ENCODE results near the gene SUOX.
"Not testable (repeated sequence)": the region's sequence is repeated elsewhere in the genome, so short reads cannot be mapped to it uniquely, and the experiment has no call there.

The SUOX gene

DNA sequence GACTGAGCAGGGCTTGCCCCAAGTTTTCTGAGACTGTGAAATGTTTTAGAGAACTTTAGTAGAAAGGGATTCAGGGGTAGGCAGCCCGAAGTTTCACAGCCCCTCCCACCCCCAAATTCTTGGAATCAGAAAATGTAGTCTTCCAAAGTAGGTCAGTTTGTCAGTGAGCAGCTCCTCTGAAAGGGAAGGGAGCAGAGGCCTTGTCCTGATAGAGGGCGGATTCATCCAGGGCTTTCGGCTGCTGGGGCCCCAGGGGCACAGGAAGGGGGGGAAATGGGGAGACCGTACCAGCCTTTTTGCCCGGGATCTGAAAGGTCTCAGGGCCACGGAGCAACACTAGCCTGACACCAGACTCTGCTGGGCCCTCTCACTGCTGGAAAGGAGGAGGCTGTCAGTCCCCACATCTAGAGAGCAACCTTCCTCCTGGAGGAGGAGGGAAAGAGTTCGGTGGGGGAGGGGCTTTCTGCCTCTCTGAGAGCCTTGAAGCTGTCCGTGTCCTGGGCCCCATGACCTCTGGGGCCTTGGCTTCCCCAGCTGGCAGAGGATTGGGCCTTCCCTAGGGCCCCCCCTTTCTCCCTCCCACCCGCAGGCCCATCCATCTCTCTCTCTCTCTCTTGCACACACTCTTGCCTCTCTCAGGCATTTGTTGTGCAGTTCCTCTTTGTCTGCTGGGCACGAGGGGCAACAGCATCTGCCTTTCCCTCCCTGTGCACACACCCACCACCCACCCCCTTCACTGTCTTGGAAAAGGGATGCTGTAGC, 23.5 kb downstream of the SUOX start, which contains the start of gene IKZF4:
TSS of gene IKZF4 (plus strand) at position 621 of the 762 bp plus-strand sequence. CDS start 451 bp downstream, outside the sequence.
- no peak for DNase-seq (ENCODE audit: low read depth)

DNA sequence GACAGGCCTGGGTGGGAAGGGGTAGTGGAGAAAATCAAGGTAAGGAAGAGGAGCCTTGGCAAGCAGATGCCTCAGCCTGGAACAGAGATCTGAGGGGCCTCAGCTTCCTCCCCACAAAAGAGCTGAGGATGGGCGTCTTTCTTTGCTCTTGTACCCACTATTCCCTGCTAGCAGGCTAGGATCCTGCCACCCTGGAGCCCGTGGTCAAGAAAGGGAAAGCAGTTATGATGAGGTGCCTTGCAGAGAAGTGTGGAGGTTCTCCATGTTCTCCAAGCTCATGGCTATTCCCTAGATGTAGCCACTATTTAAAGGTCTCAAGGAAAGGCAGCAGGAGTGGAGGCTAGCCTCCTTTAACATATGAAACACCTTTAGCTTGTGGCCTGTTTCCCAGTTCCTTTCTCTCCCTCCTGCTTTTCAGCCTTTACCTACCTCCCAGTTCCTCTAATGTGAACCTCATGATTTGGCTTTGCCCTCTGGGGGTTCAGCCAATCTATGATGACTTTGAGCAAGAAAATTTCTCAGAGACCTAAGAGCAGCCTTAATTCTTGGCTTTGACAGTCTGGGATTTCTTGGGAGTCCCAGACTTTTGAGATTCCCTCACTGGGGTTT, 24.9 kb downstream of the SUOX start:
- no peak for DNase-seq (ENCODE audit: low read depth)

DNA sequence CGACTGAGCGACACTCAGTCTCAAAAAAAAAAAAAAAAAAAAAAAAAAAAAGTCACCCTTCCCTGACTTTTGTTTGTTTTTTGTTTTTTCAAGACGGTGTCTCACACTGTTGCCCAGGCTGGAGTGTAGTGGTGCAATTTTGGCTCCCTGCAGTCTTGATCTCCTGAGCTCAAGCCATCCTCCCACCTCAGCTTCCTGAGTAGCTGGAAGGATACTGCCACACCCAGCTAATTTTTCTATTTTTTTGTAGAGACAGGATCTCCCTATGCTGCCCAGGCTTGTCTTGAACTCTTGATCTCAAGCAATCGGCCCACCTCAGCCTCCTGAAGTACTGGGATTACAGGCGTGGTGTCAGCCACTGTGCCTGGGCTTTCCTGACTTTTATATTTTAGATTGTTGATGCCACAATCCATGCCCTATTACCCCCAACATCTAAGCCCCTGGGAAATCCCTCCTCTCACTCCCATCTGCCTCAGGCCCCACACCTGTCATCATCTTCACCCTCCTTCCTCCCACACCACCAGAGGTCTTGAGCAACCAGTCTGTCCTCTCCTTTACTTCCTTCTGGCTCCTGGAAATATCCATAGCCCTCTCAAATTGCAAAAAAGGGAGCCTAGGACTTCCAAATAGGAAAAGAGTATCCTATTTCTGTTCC, 31.6 kb downstream of the SUOX start:
- no peak for DNase-seq (ENCODE audit: low read depth)

DNA sequence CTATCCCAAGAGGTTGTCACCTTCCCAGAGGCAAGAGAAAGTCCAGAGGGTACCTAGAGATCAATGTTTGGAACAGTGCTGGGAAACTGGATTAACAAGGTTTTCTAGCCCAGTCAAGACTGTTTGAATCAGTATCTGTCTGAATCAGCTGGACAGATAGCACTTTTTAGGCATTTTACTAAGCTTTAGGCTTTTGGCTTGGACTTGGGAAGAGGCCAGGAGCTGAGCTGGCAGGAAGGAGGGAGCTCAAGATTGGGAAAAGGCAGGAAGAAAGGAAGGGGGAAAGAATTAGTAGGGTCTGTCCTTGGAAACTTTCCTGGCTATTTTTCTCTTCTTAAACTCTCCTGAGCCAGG, 32.1 kb downstream of the SUOX start:
- no peak for DNase-seq (ENCODE audit: low read depth)

DNA sequence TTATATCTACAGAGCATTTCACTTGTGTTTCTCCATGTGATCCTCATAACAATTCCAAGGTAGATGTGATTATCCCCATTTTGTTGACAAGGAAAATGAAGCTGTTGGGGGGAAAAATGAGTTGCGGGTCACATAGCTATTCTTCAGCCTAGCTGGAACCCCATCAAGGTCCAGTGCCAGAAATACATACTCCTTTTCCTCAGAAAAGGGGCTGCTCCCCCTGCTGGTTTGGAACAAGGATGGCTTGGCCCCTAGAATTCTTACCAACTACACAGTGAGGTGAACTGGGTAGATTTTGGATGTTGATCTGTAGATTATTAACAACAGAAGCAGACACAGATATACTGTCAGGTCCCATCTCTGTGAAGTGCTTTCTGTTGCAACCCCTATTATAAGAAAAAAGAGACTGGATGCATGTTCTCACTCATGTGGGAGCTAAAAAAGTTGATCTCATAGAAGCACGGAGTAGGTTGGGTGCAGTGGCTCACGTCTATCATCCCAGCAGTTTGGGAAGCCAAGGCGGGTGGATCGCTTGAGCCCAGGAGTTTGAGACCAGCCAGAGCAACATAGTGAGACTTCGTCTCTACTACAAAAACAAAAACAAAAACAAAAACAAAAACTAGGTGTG, 32.7 kb downstream of the SUOX start:
- no peak for DNase-seq (ENCODE audit: low read depth)

DNA sequence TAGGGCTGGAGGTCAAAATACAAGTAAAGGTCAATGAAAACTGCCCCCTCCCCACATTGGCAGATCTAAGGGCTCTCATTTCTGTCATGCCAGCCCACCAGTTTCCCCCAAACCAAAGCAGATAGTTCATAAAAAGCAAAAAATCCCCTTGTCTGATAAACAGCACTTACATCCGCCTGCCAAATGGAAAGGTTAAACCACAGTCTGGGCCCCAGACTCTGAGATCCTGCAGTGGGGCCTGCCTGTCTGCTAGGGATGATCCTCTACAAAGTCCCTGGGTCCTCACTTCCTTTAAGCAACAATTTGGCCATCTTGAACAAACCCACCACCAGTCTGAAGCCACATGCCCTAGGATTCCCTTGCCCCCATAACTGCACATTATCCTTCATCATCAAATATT, 34.9 kb downstream of the SUOX start:
- DNase-seq (ENCODE audit: low read depth): no peak

DNA sequence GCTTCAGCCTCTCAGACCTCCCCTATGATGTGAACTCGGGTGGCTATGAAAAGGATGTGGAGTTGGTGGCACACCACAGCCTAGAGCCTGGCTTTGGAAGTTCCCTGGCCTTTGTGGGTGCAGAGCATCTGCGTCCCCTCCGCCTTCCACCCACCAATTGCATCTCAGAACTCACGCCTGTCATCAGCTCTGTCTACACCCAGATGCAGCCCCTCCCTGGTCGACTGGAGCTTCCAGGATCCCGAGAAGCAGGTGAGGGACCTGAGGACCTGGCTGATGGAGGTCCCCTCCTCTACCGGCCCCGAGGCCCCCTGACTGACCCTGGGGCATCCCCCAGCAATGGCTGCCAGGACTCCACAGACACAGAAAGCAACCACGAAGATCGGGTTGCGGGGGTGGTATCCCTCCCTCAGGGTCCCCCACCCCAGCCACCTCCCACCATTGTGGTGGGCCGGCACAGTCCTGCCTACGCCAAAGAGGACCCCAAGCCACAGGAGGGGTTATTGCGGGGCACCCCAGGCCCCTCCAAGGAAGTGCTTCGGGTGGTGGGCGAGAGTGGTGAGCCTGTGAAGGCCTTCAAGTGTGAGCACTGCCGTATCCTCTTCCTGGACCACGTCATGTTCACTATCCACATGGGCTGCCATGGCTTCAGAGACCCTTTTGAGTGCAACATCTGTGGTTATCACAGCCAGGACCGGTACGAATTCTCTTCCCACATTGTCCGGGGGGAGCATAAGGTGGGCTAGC, 37.7 kb downstream of the SUOX start:
- DNase-seq (ENCODE audit: low read depth): no peak

DNA sequence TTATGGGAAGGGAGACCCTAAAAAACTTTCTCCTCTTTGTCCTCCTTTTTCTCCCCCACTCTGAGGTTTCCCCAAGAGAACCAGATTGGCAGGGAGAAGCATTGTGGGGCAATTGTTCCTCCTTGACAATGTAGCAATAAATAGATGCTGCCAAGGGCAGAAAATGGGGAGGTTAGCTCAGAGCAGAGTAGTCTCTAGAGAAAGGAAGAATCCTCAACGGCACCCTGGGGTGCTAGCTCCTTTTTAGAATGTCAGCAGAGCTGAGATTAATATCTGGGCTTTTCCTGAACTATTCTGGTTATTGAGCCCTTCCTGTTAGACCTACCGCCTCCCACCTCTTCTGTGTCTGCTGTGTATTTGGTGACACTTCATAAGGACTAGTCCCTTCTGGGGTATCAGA, 40.1 kb downstream of the SUOX start:
- no peak for DNase-seq (ENCODE audit: low read depth)

DNA sequence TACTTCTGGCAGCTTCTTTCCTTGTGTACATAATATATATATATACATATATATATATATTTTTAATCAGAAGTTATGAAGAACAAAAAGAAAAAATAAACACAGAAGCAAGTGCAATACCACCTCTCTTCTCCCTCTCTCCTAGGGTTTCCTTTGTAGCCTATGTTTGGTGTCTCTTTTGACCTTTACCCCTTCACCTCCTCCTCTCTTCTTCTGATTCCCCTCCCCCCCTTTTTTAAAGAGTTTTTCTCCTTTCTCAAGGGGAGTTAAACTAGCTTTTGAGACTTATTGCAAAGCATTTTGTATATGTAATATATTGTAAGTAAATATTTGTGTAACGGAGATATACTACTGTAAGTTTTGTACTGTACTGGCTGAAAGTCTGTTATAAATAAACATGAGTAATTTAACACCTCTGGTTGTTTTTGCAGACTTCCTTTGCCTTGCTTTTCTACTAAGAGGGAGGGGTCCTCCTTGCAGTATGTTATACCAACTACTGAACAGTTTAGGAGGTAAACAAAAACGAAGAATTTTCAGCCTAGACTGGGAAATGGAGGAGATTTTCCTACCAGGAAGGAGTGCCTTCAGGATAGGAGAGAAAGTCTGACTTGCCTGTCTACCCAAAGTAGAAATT, 41.1 kb downstream of the SUOX start:
- DNase-seq (ENCODE audit: low read depth): no peak

DNA sequence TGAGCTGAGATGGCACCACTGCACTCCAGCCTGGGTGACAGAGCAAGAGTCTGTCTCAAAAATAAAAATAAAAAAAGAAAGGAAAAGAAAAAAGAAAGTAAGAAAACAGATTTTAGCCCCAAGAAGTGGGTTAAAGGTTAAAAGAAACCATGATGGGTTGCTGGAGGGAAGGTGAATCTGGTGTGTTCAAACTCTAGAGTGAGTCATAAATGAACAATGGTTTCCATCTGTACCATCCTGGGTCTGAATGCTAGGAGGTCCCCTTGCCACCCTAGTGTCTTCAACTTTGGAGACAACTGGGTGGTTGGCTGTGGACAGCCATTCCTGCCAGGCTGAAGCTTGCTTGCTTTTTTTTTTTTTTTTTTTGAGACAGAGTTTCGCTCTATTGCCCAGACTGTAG, 43.1 kb downstream of the SUOX start:
- DNase-seq (ENCODE audit: low read depth): no peak

DNA sequence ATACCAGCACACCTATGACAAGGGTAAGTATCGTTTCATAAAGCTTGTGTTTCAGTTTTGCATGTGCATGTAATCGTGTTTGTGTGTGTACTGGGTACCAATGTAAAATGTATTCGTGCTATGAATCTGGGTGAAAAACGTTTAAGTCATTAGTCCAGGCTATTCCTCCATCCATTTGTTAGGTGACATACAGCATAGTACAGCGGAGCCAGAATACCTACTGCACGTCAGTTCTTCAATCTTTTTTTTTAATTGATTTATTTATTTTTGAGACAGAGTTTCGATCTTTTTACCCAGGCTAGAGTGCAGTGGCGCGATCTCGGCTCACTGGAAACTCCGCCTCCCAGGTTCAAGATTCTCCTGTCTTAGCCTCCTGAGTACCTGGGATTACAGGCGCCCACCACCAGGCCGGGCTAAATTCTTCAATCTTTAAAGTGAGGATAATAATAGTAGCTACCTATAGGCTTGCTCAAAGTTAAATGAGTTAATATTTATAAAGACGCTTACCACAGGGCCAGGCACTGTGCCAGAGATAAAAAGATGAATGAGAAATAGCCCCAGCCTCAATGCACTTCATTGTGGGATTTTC, 44.0 kb downstream of the SUOX start:
- DNase-seq (ENCODE audit: low read depth): no peak

DNA sequence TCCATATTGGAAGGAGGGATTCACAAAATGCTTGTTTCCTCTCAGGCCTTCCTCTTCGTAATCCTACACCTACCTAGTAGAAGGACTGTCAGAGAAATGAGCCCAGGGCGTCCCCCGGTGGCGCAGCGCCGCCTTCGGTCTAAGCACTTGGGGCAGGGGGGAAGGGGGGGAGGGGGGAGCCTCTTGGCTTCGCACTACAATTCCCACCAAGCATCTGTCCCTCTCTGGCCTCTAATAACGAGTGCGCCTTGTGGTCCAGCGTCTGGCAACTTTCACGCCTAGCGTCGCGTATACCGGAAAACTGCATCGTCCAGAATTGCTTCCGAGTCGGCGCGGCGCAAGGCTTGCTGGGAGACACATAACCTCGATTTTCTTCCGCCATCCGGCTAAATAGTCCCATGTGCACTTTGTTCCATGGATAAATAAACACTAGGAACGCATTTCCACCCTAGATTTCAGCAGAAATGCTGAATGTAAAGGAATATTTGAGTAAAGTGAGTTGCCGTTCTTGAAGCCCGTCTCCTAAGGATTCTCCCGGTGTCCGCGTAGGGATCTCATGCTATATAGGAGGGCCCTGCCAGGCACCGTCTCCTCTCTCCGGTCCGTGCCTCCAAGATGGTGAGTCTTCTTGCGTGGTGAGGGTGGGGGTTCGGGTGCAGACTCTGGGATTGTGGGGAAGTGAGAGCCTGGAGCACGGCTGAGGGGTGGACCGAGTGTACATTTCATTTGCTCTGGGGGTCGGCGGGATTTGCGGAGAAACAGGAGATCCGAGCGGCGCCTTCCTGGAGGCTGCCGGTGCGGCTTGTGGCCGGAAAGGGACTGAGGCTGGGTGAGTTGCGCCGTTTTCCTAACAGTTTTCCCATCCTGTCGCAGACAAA, 44.7 kb downstream of the SUOX start, which contains the start of gene RPS26:
TSS of gene RPS26 (plus strand) at position 367 of the 878 bp plus-strand sequence. CDS start at position 616, 249 bp downstream.
- DNase-seq (ENCODE audit: low read depth): peak; percentile 87

DNA sequence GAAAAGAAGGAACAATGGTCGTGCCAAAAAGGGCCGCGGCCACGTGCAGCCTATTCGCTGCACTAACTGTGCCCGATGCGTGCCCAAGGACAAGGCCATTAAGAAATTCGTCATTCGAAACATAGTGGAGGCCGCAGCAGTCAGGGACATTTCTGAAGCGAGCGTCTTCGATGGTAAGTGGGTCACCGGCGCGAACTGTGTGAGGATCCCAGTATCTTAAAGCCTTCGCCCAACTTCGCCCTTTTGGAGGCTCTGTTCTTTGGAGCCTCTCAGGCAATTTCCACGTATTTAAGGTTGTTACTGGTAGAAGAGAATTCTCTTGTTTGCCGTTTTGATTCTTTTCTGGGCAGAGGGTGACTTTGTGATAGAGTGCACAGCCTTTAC, 45.3 kb downstream of the SUOX start:
- DNase-seq (ENCODE audit: low read depth): not testable (repeated sequence)

DNA sequence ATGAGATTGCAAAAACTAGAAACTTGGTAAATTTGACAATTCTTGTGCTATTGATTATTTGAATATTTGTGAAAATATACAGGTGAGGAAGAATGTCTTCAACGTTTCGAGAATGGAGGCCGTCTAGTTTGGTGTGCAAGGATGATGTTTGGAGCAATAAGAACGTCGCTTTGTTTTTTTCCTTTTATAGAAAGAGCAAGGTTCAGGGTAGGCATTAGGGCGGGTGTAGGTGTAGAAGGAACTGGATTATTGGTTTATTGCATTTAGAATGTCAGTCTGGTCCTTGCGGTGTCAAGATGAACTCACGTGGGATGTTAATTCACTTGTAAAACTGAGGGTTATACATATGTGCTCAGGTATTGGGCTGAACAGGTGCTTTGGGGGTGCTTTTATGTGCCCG, 45.8 kb downstream of the SUOX start:
- no peak for DNase-seq (ENCODE audit: low read depth)

DNA sequence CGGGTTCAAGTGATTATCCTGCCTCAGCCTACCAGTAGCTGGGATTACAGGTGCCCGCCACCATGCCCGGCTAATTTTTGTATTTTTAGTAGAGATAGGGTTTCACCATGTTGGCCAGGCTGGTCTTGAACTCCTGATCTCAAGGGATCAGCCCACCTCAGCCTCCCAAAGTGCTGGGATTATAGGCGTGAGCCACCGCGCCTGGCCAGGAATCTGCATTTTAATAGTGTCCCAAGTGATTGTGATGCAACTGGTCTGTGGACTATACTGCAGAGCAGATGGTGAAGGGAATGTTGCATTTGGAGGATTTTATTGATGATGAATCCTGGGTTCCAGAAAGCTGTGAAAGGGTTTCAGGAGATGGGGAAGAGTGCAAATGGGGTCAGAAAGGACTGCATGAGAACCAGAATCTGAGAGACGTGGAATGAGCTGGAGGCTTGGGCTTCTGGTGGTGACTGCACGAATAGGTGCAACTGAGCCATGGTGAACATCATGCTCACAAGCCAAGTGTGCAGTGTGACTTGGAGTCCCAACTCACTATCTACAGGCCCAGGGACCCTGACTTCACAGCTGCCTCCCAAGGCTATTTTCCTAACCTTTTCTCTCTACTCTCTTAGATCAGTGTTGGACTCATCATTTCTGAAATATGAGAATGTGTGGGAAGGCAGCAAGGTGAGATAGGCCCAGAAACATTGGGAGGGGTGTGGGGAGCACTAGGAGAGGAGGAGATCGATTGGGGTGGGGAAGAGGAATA, 49.1 kb downstream of the SUOX start:
- DNase-seq (ENCODE audit: low read depth): no peak

DNA sequence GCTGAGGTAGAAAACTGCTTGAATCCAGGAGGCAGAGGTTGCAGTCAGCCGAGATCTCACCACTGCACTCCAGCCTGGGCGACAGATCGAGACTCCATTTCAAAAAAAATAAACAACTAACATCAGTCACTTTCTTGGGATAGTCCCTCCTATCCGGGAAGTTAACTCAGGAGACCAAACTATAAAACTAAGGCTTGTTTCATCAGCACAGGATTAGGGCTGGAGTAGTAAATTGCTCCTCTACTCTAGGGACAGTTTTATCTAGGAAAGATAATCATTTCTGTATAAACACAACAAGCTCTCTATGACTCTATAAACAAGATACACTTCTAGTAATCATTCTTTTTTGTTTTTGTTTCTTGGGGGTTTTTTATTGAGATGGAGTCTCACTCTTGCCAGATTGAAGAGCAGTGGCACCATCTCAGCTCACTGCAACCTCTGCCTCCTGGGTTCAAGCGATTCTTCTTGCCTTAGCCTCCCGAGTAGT, 56.4 kb downstream of the SUOX start:
- DNase-seq (ENCODE audit: low read depth): no peak

All from activated T-helper 1 cell treated with Interleukin-2 at 50 U/mL for 16 hours (primary cell).